IPS DF 19.7 (cell line): ENCODE results near the gene NBL1.

Experiments used
- DNase-seq: peaks from one replicate; pipeline ENCODE4 v3.0.0-alpha.2; 2013; ENCODE audit warnings: low read depth, low spot score

The NBL1 gene, protein sequence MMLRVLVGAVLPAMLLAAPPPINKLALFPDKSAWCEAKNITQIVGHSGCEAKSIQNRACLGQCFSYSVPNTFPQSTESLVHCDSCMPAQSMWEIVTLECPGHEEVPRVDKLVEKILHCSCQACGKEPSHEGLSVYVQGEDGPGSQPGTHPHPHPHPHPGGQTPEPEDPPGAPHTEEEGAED

DNA sequence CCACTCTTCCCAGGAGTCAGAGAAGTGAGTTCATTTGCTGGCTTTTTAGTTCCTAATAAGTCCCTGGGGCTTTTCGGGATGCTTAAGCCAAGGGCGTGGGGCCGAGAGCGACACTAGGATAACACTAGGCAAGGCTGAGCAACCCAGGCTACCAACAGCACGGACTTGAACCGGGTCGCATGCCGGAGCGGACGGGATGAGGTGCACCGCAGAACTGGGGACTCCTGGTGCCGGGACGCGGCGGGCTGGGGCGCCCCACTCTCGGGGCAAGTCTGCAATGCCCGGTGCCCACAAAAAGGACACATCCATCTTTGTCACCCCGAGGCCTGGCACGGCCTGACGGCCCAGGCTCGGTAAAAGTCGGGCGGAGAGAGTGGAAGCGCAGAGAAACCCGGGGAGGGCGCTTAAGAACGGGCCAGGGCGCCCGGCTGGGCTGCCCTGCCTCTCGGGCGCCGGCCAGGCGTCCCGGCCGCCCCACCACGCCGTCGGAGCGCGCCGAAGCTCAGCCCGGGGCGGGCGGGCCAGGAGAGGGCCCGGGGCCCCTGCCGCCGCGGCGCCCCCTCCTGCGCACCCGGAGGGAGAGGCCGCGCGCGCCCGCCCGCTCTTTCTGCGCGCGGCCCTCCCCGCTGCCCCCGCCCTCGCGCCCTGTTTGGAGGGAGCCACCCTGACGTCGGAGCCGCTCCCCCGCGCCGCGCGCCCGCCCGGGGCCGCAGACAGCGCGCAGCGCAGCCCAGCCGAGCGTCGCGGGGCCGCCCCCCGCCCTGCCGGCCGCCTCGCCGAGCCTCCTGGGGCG lies at the start of gene NBL1:
Gene NBL1 (plus strand): TSS at position 710 of the 793 bp plus-strand sequence. CDS start 10,720 bp downstream, outside the sequence.
- DNase-seq, result no peak

DNA sequence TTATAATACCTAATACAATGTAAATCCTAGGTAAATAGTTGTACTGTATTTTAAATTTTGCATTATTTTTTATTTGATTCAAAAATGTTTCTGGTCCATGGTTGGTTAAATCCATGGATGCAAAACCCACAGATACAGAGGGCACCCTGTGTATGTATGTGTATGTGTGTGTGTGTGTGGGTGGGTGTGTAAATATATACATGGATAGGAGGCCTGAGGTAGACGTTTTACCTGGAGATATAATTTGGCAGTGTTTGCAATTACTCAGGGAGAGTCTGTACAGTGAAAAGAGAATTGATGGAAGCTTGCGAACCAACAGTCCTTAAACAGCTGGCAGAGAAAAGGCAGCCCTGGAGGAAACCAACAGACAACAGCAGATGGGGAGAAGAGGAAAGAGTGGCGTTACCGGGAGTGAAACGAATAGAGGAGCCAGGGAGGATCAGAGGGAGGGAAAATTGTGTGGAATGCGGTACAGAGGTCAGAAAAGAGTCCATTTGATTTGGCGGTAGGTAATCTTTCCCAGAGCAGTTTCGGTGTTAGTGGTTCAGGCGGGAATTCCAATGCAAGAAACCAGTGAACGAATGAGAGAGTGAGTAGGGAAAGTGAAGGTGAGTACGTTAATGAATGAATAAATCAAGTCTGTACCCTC lies 47.9 kb upstream of the NBL1 start:
- no peak for DNase-seq

DNA sequence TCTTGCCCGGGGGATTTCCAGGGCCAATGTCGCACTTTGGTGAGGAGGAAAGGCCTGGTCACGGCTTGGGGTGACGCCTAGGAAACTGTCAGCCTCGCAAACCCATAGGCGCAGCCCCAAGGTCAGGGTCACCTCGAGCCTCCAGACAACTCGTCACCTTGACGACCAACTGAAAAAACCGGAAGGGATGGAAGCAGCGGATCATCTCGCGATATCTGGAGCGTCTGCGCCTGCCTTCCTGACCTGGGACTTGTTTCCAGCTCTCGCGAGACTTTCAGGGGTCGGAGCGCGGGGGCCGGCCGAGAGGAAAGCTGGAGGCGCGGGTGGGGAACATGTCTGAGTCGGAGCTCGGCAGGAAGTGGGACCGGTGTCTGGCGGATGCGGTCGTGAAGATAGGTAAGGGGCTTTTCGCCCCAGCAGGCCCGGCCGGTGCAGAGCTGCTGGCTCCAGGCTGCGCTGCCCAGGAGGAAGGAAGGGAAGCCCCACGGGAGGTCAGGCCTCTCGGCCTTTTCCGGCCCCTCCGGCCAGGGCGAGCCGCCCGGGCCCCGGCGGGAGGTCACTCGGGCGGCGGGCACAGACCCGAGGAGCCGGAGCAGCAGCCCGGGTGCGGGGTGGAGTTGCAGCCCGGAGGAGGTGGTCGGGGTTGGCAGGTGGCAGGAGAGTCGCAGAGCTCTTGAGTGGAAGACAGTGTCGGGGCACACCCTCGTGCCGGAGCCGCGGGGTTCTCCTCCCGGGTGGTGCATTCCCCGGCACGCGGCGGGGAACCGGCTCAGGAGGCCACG lies 47.2 kb upstream of the NBL1 start:
- DNase-seq, result peak; percentile 99

DNA sequence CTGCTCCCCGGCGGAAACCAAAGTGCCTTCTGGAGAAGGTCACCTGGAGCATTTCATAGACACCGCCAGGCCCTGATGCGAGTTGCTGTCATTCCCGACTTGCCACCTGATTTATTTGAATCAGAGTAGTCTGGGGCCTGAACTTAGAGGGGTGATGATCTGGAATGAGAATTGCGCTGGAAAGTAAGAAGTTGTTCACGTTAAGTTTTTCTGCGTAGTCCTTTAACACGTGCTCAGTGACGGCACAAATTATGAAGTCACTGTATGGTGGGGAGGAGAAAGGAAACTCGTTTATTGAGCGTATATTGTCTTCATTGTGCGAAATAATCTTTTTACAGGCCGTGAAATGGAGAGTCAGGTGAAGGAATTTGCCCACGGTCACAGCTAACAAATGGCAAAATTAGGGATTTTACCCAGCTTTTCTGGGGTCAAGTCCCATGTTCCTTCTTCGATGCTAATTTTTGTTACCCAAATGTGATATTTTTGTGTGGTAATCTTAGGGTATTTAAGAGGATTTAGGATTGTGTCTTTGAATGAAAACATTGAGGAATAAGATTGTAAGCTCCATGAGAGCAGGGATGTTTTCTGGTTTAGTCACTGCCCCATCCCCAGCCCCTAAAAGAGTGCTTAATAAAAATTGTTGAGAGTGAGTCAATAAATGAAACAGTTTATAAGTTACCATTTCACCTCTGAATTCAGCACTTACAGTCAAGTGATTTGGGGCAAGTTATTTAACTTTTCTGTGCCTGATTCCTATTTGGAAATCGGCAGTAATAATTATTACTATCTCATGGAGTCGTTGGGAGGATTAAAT lies 46.4 kb upstream of the NBL1 start:
- DNase-seq, result no peak

DNA sequence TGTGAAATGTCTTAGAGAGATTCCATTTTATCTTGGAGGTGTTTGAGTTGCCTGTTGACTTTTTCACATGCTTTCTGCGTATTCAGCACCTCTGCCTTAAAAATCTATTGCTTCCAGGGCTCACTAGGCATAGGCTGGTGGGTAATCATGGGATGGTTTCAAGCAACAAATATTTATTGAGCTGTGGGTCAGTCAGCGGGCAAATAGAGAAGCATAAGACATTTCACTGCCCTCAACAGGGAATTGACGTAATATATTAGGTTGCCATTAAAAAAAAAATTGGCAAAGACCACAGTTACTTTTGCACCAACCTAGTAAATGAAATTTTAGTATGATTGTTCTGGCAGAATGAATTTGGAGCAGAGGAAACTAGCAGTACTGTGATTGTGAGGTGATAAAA lies 44.3 kb upstream of the NBL1 start:
- no peak for DNase-seq

DNA sequence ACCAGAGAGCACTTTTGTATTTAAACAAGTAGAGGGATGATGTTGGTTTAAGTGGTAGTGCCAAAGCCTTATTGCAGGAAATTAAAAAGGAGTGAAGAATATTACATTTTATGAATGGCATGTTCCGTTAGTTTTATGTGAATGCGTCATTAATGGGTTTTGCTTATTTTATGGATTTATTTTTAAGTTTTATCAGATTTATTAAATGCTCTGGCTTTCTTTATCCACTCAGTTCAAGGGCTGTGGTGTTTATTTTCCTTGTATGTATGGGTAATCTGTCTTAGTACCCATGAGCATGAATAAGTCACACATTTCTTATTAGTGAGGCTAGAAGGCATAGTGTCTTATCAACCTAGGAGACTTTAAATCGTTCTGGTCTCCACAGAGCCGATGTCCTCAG lies 41.6 kb upstream of the NBL1 start:
- DNase-seq, result no peak

DNA sequence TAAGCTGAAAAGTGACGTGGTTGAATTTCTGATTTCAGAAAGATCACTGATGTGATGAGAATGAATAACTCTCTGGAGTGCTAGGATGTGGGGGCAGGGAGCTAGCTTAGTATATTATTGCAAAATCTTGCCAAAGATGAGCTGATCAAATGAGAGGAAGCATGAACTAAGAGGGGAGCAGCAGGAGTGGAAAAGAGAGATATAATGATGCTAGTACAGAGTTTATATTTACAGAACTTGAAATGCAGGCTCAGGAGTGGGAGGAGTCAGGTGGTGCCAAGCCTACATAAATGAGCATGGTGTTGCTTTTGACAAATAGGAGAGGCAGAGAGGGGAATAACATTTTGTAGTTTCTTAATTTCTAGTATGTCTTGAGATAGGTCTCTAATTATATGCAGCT lies 38.1 kb upstream of the NBL1 start:
- no peak for DNase-seq

DNA sequence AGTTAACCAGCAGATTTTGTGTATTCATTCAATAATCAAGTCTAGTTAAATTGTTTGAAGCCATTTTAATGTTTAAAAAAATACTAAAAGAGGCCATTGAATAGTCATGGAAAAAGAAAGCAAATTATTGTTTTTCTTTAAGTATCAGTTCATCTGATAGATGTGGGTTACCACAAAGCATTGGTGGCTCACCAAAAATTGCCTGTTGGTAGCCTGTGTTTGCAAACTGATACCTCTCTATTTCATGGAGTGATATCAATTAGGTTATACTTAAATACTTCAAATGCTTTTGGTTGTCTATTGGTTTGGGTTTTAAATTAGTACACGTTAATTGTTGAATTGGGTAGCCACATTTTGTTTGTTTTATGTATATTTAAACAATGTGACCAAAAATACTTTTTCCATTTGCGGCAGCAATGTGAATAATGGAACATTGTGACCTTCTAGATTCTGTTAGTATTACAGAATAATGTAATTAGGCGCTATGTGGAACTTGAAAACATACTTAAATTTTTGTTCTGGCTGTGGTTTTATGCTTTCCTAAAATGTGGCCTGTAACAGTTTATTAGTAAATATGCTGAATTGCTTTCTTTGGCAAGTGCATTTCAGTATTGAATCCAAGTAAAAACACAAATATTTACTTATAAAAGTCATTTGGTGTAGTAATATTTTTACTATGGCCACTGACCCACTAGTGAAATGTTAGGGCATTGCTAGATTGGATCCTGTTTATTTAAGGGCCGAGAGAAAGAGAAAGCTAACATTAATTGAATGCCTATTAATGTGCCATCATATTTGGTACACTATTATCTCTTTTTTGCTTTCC lies 37.1 kb upstream of the NBL1 start:
- DNase-seq, result no peak

DNA sequence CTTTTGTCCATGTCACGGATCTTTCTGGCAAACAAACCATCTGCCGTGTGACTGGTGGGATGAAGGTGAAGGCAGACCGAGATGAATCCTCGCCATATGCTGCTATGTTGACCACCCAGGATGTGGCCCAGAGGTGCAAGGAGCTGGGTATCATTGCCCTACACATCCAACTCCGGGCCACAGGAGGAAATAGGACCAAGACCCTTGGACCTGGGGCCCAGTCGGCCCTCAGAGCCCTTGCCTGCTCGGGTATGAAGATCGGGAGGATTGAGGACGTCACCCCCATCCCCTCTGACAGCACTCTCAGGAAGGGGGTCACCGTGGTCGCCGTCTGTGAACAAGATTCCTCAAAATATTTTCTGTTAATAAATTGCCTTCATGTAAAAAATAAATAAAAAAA lies 35.9 kb upstream of the NBL1 start:
- no peak for DNase-seq

DNA sequence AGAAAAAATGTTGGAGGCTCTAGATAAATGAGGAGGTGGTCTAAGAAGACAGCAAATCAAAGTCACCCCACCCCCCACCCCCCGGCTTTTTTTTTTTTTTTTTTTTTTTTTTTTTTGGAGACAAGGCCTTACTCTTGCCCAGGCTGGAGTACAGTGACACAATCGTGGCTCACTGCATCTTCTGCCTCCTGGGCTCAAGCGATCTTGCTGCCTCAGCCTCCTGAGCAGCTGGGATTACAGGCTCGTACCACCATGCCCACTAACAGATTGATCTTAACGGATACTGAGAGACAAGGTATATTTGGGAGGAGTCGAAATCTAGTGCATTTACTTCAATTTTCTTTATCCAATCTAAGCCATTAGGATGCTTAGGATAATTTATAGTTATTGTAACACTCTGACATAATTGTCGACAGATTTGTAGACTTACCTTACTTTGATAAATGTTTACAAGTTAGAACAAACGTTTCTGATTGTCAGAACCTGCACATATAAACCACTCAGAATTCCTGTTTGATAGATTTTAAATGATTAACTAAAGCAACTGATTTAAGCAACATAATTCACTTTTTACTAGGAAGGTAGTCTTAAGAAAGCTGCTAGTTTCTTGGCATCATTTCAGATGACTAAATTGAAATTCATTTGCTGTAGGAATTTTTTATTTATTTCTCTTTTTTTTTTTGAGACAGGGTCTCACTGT lies 33.7 kb upstream of the NBL1 start:
- DNase-seq, result no peak

DNA sequence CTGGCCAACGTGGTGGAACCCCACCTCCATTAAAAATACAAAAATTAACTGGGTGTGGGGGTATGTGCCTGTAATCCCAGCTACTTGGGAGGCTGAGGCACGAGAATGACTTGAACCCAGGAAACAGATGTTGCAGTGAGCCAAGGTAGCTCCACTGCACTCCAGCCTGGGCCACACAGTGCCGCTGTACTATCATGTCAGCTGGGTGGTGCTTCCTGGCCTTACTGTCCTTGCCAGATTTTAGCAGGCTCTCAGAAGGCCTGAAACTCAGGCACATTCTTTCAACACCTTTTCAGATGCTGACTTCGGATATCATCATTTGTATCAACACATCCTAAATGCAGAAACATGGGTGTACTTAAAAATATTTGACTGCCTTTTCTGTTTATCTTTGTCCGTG lies 31.6 kb upstream of the NBL1 start:
- DNase-seq, result no peak

DNA sequence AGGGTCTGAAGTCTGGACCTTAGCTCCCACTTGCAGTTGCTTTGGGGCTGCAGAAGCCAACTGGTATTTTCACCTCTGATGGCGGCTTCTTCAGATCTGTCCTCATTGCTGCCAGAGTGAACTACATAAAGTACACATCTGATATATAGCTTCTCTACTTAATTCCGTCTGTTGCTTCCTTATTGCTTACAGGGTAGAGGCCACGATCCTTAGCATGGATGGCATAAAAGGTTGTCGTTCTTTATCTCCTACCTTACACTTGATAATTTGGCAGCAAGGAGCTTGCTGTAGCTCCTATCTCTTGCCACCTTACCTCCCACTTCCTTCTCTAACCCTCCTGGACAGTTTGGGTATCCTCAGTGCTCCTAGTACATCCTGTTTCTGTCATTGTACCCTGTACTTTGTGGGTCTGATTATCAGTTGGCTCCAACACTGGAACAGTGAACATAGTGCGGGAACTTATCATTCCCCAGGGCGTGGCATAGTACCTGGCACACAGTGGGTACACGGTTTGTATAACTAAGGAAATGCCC lies 30.9 kb upstream of the NBL1 start:
- DNase-seq, result no peak

DNA sequence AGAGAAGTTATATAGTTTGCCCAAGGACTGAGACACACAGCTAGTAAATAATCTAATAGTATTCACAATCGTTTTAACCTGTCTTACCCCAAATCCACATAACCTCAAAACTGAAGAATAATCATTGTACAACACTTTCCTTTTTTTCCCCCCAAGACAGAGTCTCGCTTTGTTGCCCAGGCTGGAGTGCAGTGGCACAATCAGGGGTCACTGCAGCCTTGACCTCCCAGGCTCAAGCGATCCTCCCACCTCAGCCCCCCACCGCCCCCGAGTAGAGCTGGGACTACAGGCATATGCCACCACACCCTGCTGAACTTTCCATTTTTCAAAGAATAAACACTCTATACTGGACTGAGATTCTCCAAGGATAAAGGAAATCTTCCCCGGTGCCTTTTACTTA lies 28.7 kb upstream of the NBL1 start:
- DNase-seq, result no peak

DNA sequence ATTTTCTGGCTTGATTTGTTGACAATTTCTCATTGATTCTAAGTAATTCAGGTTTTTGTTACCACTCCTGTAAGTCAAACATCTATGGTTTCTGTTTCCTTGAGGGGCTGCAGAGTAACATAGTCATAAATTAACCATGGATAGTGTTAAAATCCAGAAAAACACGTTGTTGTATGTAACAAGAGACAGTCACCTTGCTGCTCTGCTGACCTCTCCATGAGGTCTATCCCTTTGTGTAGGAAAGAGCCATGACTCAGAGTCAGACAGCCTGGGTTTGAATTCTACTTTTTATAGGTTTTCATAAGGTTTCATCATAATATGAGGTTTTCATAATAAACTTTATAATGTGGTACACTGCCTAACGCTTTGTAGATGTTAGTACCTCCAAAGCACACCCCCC lies 27.6 kb upstream of the NBL1 start:
- no peak for DNase-seq

DNA sequence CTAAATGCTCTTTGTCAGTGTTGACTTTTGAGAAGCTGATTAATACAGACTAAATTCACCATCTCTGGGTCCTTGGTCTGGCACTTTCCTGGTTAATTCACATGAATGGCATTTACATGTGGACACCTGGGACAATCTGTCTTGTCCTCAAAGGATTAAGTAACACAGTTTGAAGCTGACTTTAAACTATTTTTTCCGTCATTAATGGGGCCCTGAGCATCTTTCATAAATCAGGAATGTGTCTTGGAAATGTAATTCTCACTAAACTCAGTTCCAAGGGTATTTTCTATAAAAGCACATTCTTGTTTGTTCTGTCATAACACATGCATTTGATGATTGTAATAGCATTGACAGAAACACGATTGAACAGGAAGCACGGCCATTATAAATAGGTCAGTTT lies 26.7 kb upstream of the NBL1 start:
- DNase-seq, result no peak

DNA sequence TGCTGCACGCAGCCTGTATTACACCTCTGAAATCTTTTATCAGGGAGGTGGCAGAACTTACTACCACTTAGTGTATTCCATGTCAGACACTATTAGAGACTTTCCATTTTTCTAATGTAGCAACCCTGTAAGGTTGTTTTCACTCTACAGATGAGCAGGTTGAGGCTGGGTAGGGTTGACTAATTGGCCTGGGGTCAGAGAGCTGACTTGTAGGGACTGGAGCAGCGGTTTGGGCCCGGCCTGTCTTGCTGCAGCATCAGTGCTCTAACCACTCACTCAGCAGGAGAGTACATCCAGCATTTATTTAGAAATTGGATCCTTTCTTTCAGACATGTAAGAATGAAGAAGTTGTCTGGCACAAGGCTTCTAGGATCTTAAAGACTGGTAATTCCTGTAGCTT lies 25.7 kb upstream of the NBL1 start:
- no peak for DNase-seq

DNA sequence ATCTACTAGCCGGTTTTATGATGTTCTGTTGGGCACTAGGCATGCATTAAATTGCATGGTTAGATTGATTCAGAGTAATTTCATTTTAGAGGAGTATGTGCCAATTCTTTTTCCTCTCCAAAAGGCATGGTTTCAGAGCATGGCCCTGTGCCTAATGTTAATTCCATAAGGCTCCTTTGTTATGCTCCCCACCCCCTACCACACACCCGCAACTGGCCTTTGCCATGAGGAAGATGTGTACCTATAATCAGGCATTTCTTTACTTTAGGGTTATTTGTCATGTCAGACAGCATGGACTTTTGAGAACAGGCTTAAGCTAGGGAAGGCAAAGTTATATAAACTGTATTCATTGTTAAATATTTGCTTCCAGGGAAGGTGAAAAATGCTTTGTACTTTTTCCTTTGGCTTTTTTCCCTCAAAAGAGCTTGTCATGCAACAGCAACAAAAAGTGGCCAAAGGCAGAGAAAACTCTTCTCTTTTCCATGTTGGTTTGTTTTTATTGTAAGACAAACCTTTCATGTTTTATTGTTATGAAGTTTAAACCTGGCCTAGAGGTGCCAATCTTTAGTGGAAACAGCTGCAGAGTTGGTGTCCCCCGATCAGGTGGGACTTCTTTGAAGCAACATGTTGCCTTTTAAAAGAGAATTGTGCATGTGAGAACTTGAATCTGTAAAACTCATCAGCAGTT lies 24.3 kb upstream of the NBL1 start:
- DNase-seq, result no peak

DNA sequence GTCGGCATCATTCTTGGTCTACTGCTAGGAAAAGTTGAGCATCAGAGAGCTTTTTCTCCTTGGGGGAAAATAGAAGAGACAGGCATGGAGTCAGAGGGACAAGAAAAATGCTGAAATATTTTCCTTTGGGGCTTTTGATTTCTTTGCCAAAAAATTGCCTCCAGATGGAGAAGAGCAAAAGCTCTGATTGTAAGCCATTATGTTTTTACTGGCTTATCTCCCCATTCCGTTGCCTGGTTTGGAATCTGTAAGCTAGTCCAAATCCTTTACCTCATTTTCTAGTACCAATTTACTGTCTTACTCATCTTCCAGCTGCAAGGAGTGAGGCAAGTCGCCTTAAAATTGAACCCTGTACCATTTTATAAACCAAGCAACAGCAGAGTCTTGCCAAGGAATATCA lies 23.3 kb upstream of the NBL1 start:
- no peak for DNase-seq
